GM12892 (cell line): Measurements from ENCODE around the gene DENND5B.
A peak's percentile ranks its signal among the peaks of the same experiment; 100 is the strongest.

Experiments used
- DNase-seq: peaks from one replicate; pipeline ENCODE4 v3.0.0; 2011; ENCODE audit not compliant: insufficient read length
- FAIRE-seq: peaks from 2 replicates; lab custom pipeline; 2011; peaks lifted over from hg19 to GRCh38; lab: Jason Lieb, UNC
- POLR2A ChIP-seq: IDR thresholded peaks from 2 replicates; pipeline ENCODE4 v1.6.1; 2011; ENCODE audit warnings: low read depth, low read length, control low read depth
- POLR2AphosphoS5 ChIP-seq: IDR thresholded peaks from 2 replicates; pipeline ENCODE4 v1.6.1; 2011; ENCODE audit warnings: low read depth, low read length, control low read depth
- TAF1 ChIP-seq: IDR thresholded peaks from 2 replicates; pipeline ENCODE4 v1.6.1; 2011; ENCODE audit warnings: low read depth, mild to moderate bottlenecking, control low read depth, low read length, borderline replicate concordance

DENND5B gene

GRCh38 chr12:31371256-31371620, 219.7 kb downstream of the DENND5B start:
- no peak for TF ChIP-seq TAF1
- no peak for TF ChIP-seq POLR2A
- TF ChIP-seq POLR2AphosphoS5 = no peak
- DNase-seq (no peak), FAIRE-seq (no peak)

GRCh38 chr12:31370531-31371255, 220.2 kb downstream of the DENND5B start:
- DNase-seq (no peak), FAIRE-seq (no peak)
- TF ChIP-seq TAF1 = no peak
- no peak for TF ChIP-seq POLR2AphosphoS5
- no peak for TF ChIP-seq POLR2A

GRCh38 chr12:31369712-31370521, 221.0 kb downstream of the DENND5B start:
- TF ChIP-seq POLR2AphosphoS5 (no peak), TAF1 (no peak), POLR2A (no peak)
- no peak for FAIRE-seq

GRCh38 chr12:31368666-31369361, 222.1 kb downstream of the DENND5B start:
- FAIRE-seq = no peak
- TF ChIP-seq POLR2AphosphoS5 (no peak), TAF1 (no peak), POLR2A (no peak)
- no peak for DNase-seq

More at GRCh38 chr12:31369712-31370521, 221.0 kb downstream of the DENND5B start:
- DNase-seq = no peak

GRCh38 chr12:31366104-31366621, 224.8 kb downstream of the DENND5B start:
- FAIRE-seq = no peak
- no peak for DNase-seq
- TF ChIP-seq POLR2AphosphoS5 (no peak), TAF1 (no peak), POLR2A (no peak)

- DNase-seq (no peak), FAIRE-seq (no peak)
- TF ChIP-seq POLR2AphosphoS5 = no peak
- TF ChIP-seq TAF1 = no peak
- TF ChIP-seq POLR2A = no peak
These were observed 227.1 kb downstream of the DENND5B start for GRCh38 chr12:31363831-31364230.

GRCh38 chr12:31363416-31363809, 227.5 kb downstream of the DENND5B start:
- DNase-seq (no peak), FAIRE-seq (no peak)
- TF ChIP-seq POLR2AphosphoS5 = no peak
- TF ChIP-seq POLR2A = no peak
- no peak for TF ChIP-seq TAF1

GRCh38 chr12:31362759-31363415, 228.0 kb downstream of the DENND5B start:
- TF ChIP-seq POLR2A (no peak), POLR2AphosphoS5 (no peak), TAF1 (no peak)
- peak; percentile 31 for DNase-seq
- peak; percentile 79 for FAIRE-seq

- no peak for TF ChIP-seq POLR2AphosphoS5
- TF ChIP-seq TAF1 = no peak
- no peak for TF ChIP-seq POLR2A
- DNase-seq (peak; percentile 25), FAIRE-seq (no peak)
These were observed 228.7 kb downstream of the DENND5B start for GRCh38 chr12:31362115-31362758.

- TF ChIP-seq POLR2AphosphoS5 (no peak), TAF1 (no peak), POLR2A (no peak)
- DNase-seq = no peak
- FAIRE-seq = no peak
These were observed 229.2 kb downstream of the DENND5B start for GRCh38 chr12:31361730-31362114.

- no peak for TF ChIP-seq POLR2A
- TF ChIP-seq POLR2AphosphoS5 = no peak
- no peak for TF ChIP-seq TAF1
- no peak for FAIRE-seq
- DNase-seq = no peak
These were observed 235.2 kb downstream of the DENND5B start for GRCh38 chr12:31355747-31356107.
